Pancreas (tissue), 10 donors: Measurements from ENCODE around the gene COASY. TPM values are rescaled to one million over a fixed set of nuclear protein-coding genes. Genes with fewer than 3 reads are reported as not detected.

Experiments
- ATAC-seq, 4 donors: fragments of 200-7000 bp; cut with Tn5 transposase; one replicate each; pipeline versions ENCODE4 v1.8.0 to v1.9.1; 2020; ENCODE audit warnings: mild to moderate bottlenecking in 4 of 4, moderate library complexity in 4 of 4
- DNase-seq, 6 donors: peaks; one replicate each; pipeline ENCODE4 v3.0.0-alpha.2; 2020
- FAIRE-seq: peaks from 2 replicates; lab custom pipeline; 2012; peaks lifted over from hg19 to GRCh38; lab: Jason Lieb, UNC
- H3K27ac ChIP-seq, 4 donors: fragments of 200-600 bp; sonication (generic); 1 replicate in 3 of 4; 2 replicates in 1 of 4; pipeline versions ENCODE4 v1.5.0 to v1.8.0; 2020
- H3K27me3 ChIP-seq, 4 donors: fragments of 200-600 bp; one replicate each; pipeline ENCODE4 v1.8.0; 2021
- H3K36me3 ChIP-seq, 3 donors: fragments of 200-600 bp; sonication (generic) in 1 of 3; one replicate each; pipeline versions ENCODE4 v1.5.0 to v1.8.0; 2020 to 2021
- H3K4me1 ChIP-seq, 3 donors: fragments of 200-600 bp; one replicate each; pipeline ENCODE4 v1.8.0; 2021
- H3K4me3 ChIP-seq, 4 donors: fragments of 200-600 bp; sonication (generic) in 2 of 4; one replicate each; pipeline versions ENCODE4 v1.5.0 to v1.8.0; 2020 to 2021
- H3K9me3 ChIP-seq, 4 donors: fragments of 200-600 bp; one replicate each; pipeline ENCODE4 v1.8.0; 2021
- CTCF ChIP-seq, 4 donors: fragments of 200-600 bp; sonication (generic) in 3 of 4; IDR thresholded peaks; one replicate each; pipeline versions ENCODE4 v1.5.0 to v1.8.0; 2021; ENCODE audit warnings: antibody characterized with exemption in 4 of 4
- WGBS, 2 donors: extraction: QIAGEN DNeasy Blood & Tissue Kit; methylation state at CpG; one replicate each; pipeline ENCODE4 v1.1.7; 2013; 5-methylcytosine and 5-hydroxymethylcytosine counted together
- intact Hi-C, 3 donors: fragments of 100-400 bp; cut with DNase I; formaldehyde crosslinking; loops; one replicate each; pipeline versions ENCODE4 v1.11.1 to v1.14.2; 2022
- polyA plus RNA-seq, 2 donors: library from polyadenylated mRNA; stranded (reverse); fragments of 200-250 nt; gene quantifications; one replicate each; pipeline ENCODE4 v1.2.3, GENCODE V29; 2013
- total RNA-seq, 6 donors: library from RNA; stranded (reverse); fragmentation: NEBNext Ultra II Directional in 4 of 6; extraction: Animal tissue kit (Norgen Biotek cat#: 25700) in 4 of 6; gene quantifications; one replicate each; pipeline versions ENCODE4 v1.2.1 to v1.2.4, GENCODE V29; 2021 to 2023
- donor health status: healthy with polysubstance abuse.
- donor health status: DM: no; HTN: no; CAD: no; lungs with moderate emphysema.
- donor health status: DM: no; HTN: no; CAD: no.
- donor health status: control.
- donor health status: control.
- donor health status: Bipolar disorder and iron deficiency.
- donor health status: DM: yes; HTN: yes; CAD: no.
- donor health status: DM: no; HTN: no; CAD: no.
- donor health status: DM: no; HTN: no; CAD: no.
- donor health status: DM: yes; HTN: yes; CAD: no.

COASY gene
- total and polyA plus RNA-seq, 8 donors: 32.3 to 152 (median 56.0) TPM

DNA sequence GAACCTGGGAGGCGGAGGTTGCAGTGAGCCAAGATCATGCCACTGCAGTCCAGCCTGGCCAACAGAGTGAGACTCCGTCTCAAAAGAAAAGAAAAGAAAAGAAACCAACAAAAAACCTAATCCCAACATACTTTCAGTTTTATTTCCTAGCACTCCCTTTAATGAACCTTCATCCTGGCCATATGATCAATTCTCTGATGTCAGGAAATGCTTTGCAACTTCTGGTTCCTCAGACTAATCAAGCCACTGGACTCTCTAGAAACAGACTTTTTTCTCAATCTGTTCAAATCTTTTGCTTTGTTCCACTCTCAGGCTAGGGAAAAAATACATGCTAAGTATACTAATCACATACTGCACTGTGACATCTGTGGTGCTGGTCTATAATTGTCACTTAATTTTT, 28.9 kb downstream of the COASY start:
- Histone ChIP-seq H3K4me3 (no peak overlapping the region), H3K36me3 (peaks cover 0 to 52% (median 13%) of the 10 kb centered on the region in 3 donors), H3K4me1 (no peaks in the 10 kb centered on the region), H3K9me3 (no peaks in the 10 kb centered on the region), H3K27me3 (no peaks in the 10 kb centered on the region), H3K27ac (no peak overlapping the region)
- WGBS, 2 donors: 97 to 100% methylated on average over 2 of the region's 2 CpGs
- no peak for TF ChIP-seq CTCF (IDR thresholded peaks at IDR 0.05)
- FAIRE-seq: no peak
- no peak for ATAC-seq
- DNase-seq: no peak
- intact Hi-C loops: no loop called here

GRCh38 chr17:42591411-42591810, 29.5 kb downstream of the COASY start:
- Histone ChIP-seq H3K9me3 (no peaks in the 10 kb centered on the region), H3K4me3 (no peak overlapping the region), H3K27me3 (no peaks in the 10 kb centered on the region), H3K36me3 (peaks cover 0 to 50% (median 11%) of the 10 kb centered on the region in 3 donors), H3K4me1 (no peaks in the 10 kb centered on the region), H3K27ac (no peak overlapping the region)
- FAIRE-seq (no peak), ATAC-seq (no peak), DNase-seq (no peak)
- no peak for TF ChIP-seq CTCF (IDR thresholded peaks at IDR 0.05)
- 93% methylated on average over 9 of the region's 9 CpGs for WGBS, 2 donors
- intact Hi-C loops: no loop called here

- intact Hi-C loops: no loop called here
- Histone ChIP-seq H3K4me3 (no peak overlapping the region), H3K9me3 (no peaks in the 10 kb centered on the region), H3K36me3 (peaks cover 0 to 5% (median 0%) of the 10 kb centered on the region in 3 donors), H3K27me3 (no peaks in the 10 kb centered on the region), H3K4me1 (no peaks in the 10 kb centered on the region), H3K27ac (no peak overlapping the region)
- DNase-seq (no peak), ATAC-seq (no peak), FAIRE-seq (no peak)
- TF ChIP-seq CTCF (IDR thresholded peaks at IDR 0.05): no peak
- WGBS, 2 donors: 79 to 87% methylated on average over 3 of the region's 3 CpGs
Measured at GRCh38 chr17:42596386-42596785, 34.4 kb downstream of the COASY start.

GRCh38 chr17:42598905-42599304, 37.0 kb downstream of the COASY start:
- H3K9me3 ChIP-seq: no peaks in the 10 kb centered on the region
- no peaks in the 10 kb centered on the region for H3K4me1 ChIP-seq
- no peak for TF ChIP-seq CTCF (IDR thresholded peaks at IDR 0.05)
- intact Hi-C loops: no loop called here
- H3K4me3 ChIP-seq: no peak overlapping the region
- H3K36me3 ChIP-seq: no peaks in the 10 kb centered on the region
- no peaks in the 10 kb centered on the region for H3K27me3 ChIP-seq
- peak in 2 of 4 donors; percentile 34 to 52 for ATAC-seq
- H3K27ac ChIP-seq: no peak overlapping the region
- FAIRE-seq: no peak
- WGBS, 2 donors: 29 to 42% methylated on average over 2 of the region's 2 CpGs
- no peak for DNase-seq

DNA sequence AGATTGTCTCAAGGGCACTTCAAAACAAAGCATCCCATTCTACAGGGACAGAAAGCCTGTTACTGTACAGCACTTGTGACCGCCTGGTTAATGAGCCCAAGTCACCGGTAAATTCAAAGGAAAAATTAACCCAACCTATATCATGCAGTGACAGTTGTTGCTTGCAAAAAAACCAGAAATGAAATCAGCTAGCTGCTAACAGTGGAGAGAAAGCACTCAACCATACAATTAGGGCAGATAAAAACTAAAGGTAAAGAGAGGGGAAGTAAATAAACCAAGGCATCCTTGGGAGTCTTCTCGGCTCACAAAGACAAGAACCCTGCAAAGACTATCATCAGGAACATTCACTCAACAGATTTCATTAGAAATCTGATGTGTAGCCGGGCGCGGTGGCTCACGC, 41.4 kb downstream of the COASY start:
- no peaks in the 10 kb centered on the region for H3K27me3 ChIP-seq
- DNase-seq (no peak), FAIRE-seq (no peak), ATAC-seq (no peak)
- no peaks in the 10 kb centered on the region for H3K36me3 ChIP-seq
- WGBS, 2 donors: 86 to 90% methylated on average over 7 of the region's 7 CpGs
- H3K4me3 ChIP-seq: no peak overlapping the region
- no peak overlapping the region for H3K27ac ChIP-seq
- H3K9me3 ChIP-seq: no peaks in the 10 kb centered on the region
- peaks cover 4 to 25% (median 10%) of the 10 kb centered on the region in 3 donors for H3K4me1 ChIP-seq
- no peak for TF ChIP-seq CTCF (IDR thresholded peaks at IDR 0.05)
- intact Hi-C loops: no loop called here
